DMS153 (cell line): ENCODE measurements around the gene NAP1L1.

Experiments used
- DNase-seq: peaks from one replicate; lab custom pipeline; 2025; lab: John Stamatoyannopoulos, UW

NAP1L1 gene

DNA sequence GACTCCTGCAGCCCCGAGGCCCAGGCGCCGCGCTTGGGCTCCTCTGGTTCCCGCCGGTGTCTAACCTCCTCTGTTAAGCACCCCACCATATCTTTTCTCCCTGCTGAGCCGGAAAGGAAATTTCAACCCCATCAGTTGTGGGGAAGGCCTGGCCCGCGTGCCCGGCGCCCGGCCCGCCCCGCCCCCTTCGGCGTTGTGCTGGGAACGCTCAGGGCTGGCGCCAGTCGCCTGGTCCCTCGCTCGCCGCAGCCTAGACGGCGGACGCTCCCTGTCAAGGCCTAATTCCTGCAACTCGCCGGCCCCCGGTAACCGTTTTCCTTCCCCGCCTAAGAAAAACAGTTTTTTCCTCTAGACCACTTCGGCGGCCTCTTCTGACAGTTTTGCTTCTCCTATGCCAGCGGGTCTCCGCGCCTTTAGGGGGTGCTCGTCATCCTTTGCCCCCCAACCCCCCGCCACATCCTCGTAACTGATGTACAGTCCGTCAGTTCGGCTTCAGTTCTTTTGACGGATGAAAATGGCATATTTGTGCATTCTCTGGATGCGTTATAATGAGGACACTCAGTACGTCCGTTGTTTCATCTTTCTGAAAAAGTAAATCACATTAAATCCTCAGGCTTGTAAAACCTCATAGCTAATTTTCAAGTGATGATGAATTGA is 506 bp upstream of the NAP1L1 start:
- DNase-seq, result peak; percentile 86

GRCh38 chr12:76083246-76083903 is 1.1 kb downstream of the NAP1L1 start:
- DNase-seq, result no peak

DNA sequence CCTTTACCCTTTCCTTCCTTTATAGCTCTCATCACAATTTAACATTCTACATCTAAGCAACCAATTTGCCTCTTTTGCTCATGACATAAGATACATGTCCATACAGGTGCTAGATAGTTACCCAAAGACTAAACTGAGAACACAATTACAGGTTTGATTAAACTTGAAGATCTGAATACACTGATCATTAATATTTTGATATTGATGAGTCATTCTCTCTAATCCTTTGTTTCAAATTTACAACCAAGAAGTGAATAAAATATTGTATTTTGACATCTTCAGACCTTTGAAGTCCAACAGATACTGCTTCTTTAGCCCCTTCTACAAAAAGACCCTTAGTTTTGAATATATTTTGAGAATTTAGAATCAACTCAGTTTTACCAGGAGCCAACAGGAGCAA is 2.6 kb downstream of the NAP1L1 start:
- DNase-seq, result no peak

GRCh38 chr12:76080729-76081415 is 3.6 kb downstream of the NAP1L1 start:
- DNase-seq, result no peak

GRCh38 chr12:76080017-76080728 is 4.3 kb downstream of the NAP1L1 start:
- peak; percentile 18 for DNase-seq

DNA sequence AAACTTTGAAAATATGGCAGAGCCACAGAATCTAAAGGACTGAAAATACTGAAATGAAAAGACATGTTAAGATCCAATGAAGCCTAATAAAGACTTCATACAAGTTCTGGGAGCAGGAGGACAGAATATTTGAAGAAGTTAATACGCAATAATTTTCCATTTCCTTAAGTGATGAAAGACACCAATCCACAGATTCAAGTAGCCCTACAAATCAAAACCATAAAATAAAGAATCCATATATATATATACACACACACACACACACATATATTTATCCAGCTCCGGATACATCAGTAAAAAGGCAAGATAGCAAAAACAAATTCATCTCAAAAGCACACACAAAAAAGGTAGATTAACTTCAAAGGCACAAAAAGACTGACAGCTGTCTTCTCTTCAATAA is 5.7 kb downstream of the NAP1L1 start:
- DNase-seq, result no peak

DNA sequence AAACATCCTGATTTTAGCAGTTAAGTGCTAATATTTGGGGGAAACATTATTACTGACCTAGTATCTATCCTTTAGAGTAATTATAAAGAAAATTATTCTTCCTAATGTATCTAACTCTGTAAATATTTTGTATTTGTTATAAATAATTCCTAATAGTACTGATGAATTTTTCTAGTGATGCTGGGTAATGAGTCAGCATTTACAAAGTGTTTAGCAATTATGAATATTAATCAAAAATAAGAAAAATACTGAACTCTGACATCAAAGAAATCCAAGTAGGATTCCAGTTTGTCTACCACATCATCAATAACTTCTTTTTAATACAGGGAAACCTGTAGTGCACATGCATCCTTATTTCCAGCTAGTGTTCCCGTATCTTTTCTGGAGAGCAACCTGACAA is 9.0 kb downstream of the NAP1L1 start:
- no peak for DNase-seq

DNA sequence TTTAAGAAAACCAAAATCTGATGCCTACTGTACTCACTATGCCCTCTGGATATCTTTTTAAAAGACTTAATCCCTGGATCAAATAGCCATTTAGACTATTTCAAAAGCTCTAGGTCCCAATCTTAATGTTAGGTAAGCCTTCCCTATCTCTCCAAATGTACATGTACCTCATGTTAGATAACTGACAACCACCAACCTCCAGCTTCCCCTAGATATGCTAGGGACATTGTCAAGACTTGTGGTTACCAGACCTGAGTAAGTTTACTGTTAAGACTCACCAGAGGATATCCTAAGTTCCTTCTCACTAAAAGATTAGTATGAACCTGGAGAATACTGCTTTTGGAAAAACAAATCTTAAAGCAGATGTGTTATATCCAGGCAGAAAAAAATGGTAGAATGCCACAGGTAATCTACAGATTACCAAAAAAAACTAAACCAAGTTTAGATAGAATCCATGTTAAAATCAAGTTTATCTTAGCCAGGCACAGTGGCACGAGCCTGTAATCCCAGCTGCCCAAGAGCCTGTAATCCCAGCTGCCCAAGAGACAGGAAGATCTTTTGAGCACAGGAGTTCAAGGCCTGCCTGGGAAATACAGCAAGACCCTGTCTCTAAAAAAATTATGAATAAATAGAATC is 9.7 kb downstream of the NAP1L1 start:
- no peak for DNase-seq

GRCh38 chr12:76073561-76073960 is 10.9 kb downstream of the NAP1L1 start:
- DNase-seq, result no peak

DNA sequence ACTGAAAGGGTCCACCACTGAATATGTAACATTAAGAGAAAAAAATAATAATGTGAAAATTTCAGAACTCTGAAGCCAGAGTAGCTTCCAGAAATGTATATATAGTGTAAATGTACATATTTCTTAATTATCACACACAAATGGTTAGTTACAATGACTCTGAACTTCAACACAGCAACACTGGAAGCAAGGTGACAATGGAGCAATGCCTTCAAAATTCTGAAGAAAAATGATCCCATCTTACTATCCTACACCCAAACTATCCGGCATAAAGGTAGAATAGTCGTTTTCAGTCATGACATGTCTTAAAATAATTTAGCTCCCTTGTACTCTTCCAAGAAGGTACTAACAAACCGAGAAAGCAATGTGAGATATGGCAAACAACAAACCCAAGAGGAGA is 11.9 kb downstream of the NAP1L1 start:
- DNase-seq, result no peak

- DNase-seq, result no peak
Observed at GRCh38 chr12:76069339-76069738, 15.1 kb downstream of the NAP1L1 start.

DNA sequence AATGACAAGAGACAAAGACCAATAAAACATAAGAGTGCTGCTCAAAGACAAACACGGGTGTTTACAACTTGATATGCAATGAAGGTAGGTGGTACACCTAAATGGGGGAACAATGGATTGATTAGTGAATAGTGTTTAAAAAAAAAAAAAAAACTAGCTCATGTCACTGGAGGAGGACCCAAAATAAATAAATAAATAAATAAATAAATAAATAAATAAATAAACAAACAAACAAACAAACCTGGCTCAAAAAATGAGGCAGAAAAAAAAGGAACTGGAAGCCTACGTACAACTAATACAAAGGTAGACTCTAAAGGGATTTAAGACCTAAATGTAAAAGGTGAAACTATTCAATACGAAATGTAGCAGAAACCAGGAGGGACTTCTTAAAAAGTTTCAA is 18.6 kb downstream of the NAP1L1 start:
- no peak for DNase-seq

GRCh38 chr12:76064904-76065303 is 19.6 kb downstream of the NAP1L1 start:
- no peak for DNase-seq

DNA sequence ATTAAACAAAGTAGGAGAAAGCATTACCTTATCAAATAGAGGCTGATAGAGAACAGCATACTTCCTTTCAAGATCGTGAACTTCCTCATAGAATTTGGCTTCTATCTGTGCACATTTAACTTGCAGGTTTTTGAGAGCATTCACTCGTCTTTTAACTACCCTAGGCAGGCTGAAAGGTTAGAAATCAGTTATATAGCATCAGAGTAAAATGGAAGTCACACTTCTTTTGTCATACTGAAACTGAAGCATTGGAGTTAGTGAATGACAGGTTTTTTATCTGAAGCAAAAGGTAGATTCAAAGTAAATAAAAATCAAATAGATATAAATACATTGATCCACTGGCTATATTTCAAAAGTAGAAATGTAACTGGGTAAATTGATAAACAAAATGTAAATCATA is 24.4 kb downstream of the NAP1L1 start:
- DNase-seq, result no peak

- no peak for DNase-seq
Observed at GRCh38 chr12:76057326-76057725, 27.2 kb downstream of the NAP1L1 start.

DNA sequence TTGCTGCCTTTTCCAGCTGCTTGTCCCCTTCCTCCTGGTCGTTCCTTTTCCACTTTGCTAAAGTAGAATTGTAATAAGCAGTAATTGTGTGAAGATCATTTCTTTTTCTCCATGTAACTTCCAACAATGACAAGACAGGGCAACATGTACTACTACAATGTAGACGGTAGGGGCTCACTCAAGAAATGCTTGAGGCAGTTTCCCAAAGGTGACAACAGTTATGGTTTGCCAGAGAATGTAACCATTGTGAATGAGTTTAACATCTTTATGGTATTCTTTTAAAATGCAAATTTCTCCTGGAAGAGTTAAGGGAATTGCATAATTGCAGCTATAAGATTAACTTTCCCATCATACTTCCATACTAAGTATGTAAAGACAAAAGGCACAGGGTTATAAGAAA is 29.1 kb downstream of the NAP1L1 start:
- no peak for DNase-seq

DNA sequence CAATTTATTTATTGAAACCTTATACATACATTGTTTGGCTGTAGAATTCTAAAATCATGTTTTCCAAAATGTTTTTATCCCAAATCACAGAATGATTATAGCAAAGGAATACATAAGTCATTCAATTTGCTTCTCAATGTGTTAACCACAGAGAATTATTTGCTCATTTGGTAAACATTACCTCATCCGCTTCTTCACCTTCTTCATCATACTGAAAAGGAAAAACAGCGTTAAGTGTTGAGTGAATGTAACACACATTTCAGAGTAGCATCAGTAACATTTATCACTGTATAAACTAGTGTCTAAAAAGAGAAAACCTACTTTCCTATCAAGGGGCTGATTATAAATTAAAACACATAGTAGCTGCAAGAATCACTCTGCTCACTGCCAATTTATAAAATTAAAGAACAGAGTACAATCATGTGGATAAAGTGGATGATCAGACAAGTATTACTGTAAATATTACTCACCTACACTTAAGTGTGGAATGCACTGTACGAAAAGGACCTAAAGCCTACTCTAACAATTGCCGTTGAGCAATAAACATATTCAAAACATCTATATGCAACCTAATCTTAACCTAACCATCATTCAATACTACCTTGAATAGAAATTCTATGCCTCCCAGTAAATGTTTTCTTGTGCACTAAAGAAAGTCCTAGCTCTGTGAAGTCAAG is 34.8 kb downstream of the NAP1L1 start:
- no peak for DNase-seq

- no peak for DNase-seq
Observed at GRCh38 chr12:76047742-76048141, 36.7 kb downstream of the NAP1L1 start.

- DNase-seq, result no peak
Observed at GRCh38 chr12:76047060-76047459, 37.4 kb downstream of the NAP1L1 start.

GRCh38 chr12:76043377-76043776 is 41.1 kb downstream of the NAP1L1 start:
- DNase-seq, result no peak

GRCh38 chr12:76042147-76042546 is 42.3 kb downstream of the NAP1L1 start:
- no peak for DNase-seq

GRCh38 chr12:76041406-76041805 is 43.1 kb downstream of the NAP1L1 start:
- no peak for DNase-seq
